ENCODE measurements around the gene CRYBA4.

- TF ChIP-seq ATRX (CRISPR knock-in tag; IDR thresholded peaks at IDR 0.05; ENCODE audit: borderline replicate concordance) (no peak), ZZZ3 (CRISPR knock-in tag; IDR thresholded peaks at IDR 0.05; ENCODE audit: borderline replicate concordance) (no peak), ZNF83 (CRISPR knock-in tag; IDR thresholded peaks at IDR 0.05; ENCODE audit: borderline replicate concordance) (no peak), JUN (CRISPR knock-in tag; IDR thresholded peaks at IDR 0.05) (no peak), SIX4 (CRISPR knock-in tag; IDR thresholded peaks at IDR 0.05) (no peak), ZNF292 (CRISPR knock-in tag; IDR thresholded peaks at IDR 0.05; ENCODE audit: borderline replicate concordance, low read depth) (no peak), MAFG (CRISPR knock-in tag; IDR thresholded peaks at IDR 0.05) (no peak), ZNF557 (CRISPR knock-in tag; IDR thresholded peaks at IDR 0.05) (no peak), TAF1 (CRISPR knock-in tag; IDR thresholded peaks at IDR 0.05) (no peak), ZKSCAN1 (IDR thresholded peaks at IDR 0.05; ENCODE audit: low read length) (no peak), MTA1 (CRISPR knock-in tag; IDR thresholded peaks at IDR 0.05; ENCODE audit: borderline replicate concordance) (no peak), CHD2 (IDR thresholded peaks at IDR 0.05; ENCODE audit: low read depth, low read length) (no peak), PHF20 (CRISPR knock-in tag; IDR thresholded peaks at IDR 0.05) (no peak)
Measured at GRCh38 chr22:26604368-26604767, 17.4 kb upstream of the CRYBA4 start.
